ENCODE data around the gene PIGU.

Gene PIGU

DNA sequence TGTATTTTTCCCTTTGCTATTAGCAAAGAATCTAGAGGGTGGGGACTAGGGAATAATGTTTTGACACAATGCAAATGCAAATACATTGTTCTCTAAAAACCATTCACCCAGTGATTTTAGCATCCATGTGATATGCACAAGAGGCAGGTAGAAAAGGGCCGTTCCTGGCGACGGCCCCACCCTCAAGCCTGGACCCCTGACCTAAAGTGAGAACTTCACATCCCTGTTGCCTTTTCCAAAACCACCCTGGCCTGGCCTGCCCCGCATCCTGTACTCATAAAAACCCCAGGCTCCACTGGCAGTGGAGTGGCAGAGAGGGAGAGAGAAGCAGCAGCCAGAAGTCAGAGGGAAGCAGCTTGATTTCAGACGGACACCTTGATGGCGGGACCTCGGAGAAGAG, 69.8 kb downstream of the PIGU start:
- no peak overlapping the region for H3K27ac ChIP-seq (ENCODE audit: low read depth, low read length)
- H3K27me3 ChIP-seq (ENCODE audit: control insufficient read depth, low read length): no peaks in the 10 kb centered on the region
- H3K36me3 ChIP-seq (ENCODE audit: control insufficient read depth, low read length): no peaks in the 10 kb centered on the region
- H3K4me3 ChIP-seq (ENCODE audit: low read length): no peak overlapping the region
- H3K9me2 ChIP-seq (replicated peaks; ENCODE audit: control insufficient read depth, low read length): no peaks in the 10 kb centered on the region
- H3K4me1 ChIP-seq (ENCODE audit: control insufficient read depth, low read length): peaks cover 22% of the 10 kb centered on the region
- no peak for TF ChIP-seq EZH2phosphoT487 (IDR thresholded peaks at IDR 0.05; ENCODE audit: borderline replicate concordance, low read length)
- TF ChIP-seq, protein P1, sequence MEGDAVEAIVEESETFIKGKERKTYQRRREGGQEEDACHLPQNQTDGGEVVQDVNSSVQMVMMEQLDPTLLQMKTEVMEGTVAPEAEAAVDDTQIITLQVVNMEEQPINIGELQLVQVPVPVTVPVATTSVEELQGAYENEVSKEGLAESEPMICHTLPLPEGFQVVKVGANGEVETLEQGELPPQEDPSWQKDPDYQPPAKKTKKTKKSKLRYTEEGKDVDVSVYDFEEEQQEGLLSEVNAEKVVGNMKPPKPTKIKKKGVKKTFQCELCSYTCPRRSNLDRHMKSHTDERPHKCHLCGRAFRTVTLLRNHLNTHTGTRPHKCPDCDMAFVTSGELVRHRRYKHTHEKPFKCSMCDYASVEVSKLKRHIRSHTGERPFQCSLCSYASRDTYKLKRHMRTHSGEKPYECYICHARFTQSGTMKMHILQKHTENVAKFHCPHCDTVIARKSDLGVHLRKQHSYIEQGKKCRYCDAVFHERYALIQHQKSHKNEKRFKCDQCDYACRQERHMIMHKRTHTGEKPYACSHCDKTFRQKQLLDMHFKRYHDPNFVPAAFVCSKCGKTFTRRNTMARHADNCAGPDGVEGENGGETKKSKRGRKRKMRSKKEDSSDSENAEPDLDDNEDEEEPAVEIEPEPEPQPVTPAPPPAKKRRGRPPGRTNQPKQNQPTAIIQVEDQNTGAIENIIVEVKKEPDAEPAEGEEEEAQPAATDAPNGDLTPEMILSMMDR (IDR thresholded peaks at IDR 0.05; ENCODE audit: low read depth, low read length, poor library complexity, severe bottlenecking): no peak
- H3K79me2 ChIP-seq (ENCODE audit: control insufficient read depth, low read length): no peaks in the 10 kb centered on the region
- H3K4me2 ChIP-seq (ENCODE audit: low read length): no peak overlapping the region
- no peaks in the 10 kb centered on the region for H4K20me1 ChIP-seq (ENCODE audit: control insufficient read depth, insufficient read depth, low read depth, low read length)
- no peaks in the 10 kb centered on the region for H3F3A ChIP-seq (ENCODE audit: control insufficient read depth, insufficient read depth)
- H3K9me3 ChIP-seq (ENCODE audit: control insufficient read depth, insufficient read depth, low read length): peaks cover 2% of the 10 kb centered on the region; the same call in 1 of the 2 replicates

DNA sequence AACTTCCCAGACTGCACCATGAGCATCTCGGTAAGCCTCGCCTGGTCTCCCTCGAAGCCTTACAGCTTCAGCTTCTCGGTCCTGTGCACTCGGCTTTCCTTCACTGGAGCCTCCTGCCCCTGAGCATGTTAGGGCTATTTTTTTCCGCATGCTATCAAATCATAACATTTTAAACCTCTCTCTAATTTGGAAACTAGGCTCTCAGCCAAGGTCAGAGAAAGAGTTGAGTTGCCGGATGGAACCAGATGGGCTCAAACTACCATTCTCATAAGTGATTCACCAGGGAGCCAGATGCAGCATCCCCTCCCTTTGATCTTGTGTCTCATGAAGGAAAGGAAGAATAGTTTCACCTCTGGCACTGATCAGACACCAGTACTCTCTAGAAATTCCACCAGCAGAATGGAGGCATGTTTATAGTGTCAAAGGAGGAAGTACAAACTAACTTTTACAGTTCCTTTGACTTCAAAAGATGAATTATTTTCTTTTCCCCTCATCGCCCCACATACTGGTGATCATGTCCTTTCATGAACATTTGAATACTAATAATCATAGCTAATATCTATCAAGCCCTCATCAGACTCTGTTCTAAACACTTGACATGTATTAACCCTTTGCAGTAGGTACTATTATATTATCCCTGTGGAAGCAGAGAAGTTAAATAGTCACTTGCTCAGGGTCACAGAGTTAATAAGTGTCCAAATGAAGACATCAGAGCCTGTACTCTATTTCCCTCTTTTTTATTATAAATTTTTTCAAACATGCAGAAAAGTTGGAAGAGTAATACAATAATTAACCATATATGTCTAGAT, 71.7 kb downstream of the PIGU start:
- H3K9me2 ChIP-seq (replicated peaks; ENCODE audit: control insufficient read depth, low read length): no peaks in the 10 kb centered on the region
- H3K36me3 ChIP-seq (ENCODE audit: control insufficient read depth, low read length): no peaks in the 10 kb centered on the region
- no peaks in the 10 kb centered on the region; the same call in 1 of the 2 replicates for H3K9me3 ChIP-seq (ENCODE audit: control insufficient read depth, insufficient read depth, low read length)
- H3K27ac ChIP-seq (ENCODE audit: low read depth, low read length): no peak overlapping the region
- no peaks in the 10 kb centered on the region for H4K20me1 ChIP-seq (ENCODE audit: control insufficient read depth, insufficient read depth, low read depth, low read length)
- H3K4me1 ChIP-seq (ENCODE audit: control insufficient read depth, low read length): peaks cover 15% of the 10 kb centered on the region
- no peak overlapping the region for H3K4me2 ChIP-seq (ENCODE audit: low read length)
- TF ChIP-seq EZH2phosphoT487 (IDR thresholded peaks at IDR 0.05; ENCODE audit: borderline replicate concordance, low read length): no peak
- TF ChIP-seq, protein P1 (IDR thresholded peaks at IDR 0.05; ENCODE audit: low read depth, low read length, poor library complexity, severe bottlenecking): no peak
- no peaks in the 10 kb centered on the region for H3K79me2 ChIP-seq (ENCODE audit: control insufficient read depth, low read length)
- no peak overlapping the region for H3K4me3 ChIP-seq (ENCODE audit: low read length)
- no peaks in the 10 kb centered on the region for H3K27me3 ChIP-seq (ENCODE audit: control insufficient read depth, low read length)
- H3F3A ChIP-seq (ENCODE audit: control insufficient read depth, insufficient read depth): no peaks in the 10 kb centered on the region

DNA sequence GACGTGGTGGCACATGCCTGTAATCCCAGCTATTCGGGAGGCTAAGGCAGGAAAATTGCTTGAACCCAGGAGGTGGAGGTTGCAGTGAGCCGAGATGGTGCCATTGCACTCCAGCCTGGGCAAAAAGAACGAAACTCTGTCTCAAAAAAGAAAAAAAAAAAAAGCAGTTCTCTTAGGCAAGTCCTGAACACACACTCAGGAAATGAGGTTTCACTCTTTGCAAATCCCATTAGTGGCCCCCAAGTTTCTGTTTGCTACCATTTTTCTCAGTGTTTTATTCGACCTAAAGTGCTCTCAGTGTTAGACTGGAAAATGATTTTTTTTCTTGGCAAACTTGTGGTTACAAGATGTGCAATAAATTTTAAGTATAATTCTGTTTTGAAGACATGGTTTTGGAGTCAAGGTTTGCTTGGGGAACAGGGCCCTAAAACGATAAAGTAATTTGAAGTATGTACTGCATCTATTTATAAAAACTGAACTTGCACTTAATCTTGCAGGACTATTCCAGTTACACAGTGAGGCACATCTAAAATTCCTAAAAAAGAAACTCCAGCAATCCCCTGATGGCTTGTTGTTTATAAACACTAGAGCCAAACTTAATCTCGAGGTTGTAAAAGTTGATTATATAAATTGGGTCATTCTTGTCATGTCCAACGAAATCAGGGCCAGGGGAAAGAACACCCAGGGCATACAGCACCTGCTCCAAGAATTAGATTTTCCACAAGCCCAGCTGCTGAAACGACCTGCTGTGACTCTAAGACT, 75.8 kb downstream of the PIGU start:
- H4K20me1 ChIP-seq (ENCODE audit: control insufficient read depth, insufficient read depth, low read depth, low read length): no peaks in the 10 kb centered on the region
- no peaks in the 10 kb centered on the region for H3F3A ChIP-seq (ENCODE audit: control insufficient read depth, insufficient read depth)
- no peaks in the 10 kb centered on the region for H3K4me1 ChIP-seq (ENCODE audit: control insufficient read depth, low read length)
- H3K27me3 ChIP-seq (ENCODE audit: control insufficient read depth, low read length): no peaks in the 10 kb centered on the region
- H3K79me2 ChIP-seq (ENCODE audit: control insufficient read depth, low read length): no peaks in the 10 kb centered on the region
- no peaks in the 10 kb centered on the region for H3K9me3 ChIP-seq (ENCODE audit: control insufficient read depth, insufficient read depth, low read length)
- H3K27ac ChIP-seq (ENCODE audit: low read depth, low read length): no peak overlapping the region
- no peaks in the 10 kb centered on the region for H3K9me2 ChIP-seq (replicated peaks; ENCODE audit: control insufficient read depth, low read length)
- TF ChIP-seq, protein P1 (IDR thresholded peaks at IDR 0.05; ENCODE audit: low read depth, low read length, poor library complexity, severe bottlenecking): no peak
- TF ChIP-seq EZH2phosphoT487 (IDR thresholded peaks at IDR 0.05; ENCODE audit: borderline replicate concordance, low read length): no peak
- no peaks in the 10 kb centered on the region for H3K36me3 ChIP-seq (ENCODE audit: control insufficient read depth, low read length)
- H3K4me2 ChIP-seq (ENCODE audit: low read length): no peak overlapping the region
- no peak overlapping the region for H3K4me3 ChIP-seq (ENCODE audit: low read length)

Data from DOHH2 (cell line).